Endodermal cell (in vitro differentiated cells): ENCODE measurements around the gene SPINK1. TPM values are rescaled to one million over a fixed set of nuclear protein-coding genes. Genes with fewer than 3 reads are reported as not detected.
"Not testable (repeated sequence)": the region's sequence is repeated elsewhere in the genome, so short reads cannot be mapped to it uniquely, and the experiment has no call there.

Experiments used
- DNase-seq: peaks from one replicate; pipeline ENCODE4 v3.0.0-alpha.2; 2017
- H3K27ac ChIP-seq: 2 replicates; pipeline ENCODE4 v1.5.1; 2013; ENCODE audit warnings: mild to moderate bottlenecking, low read depth, low read length, moderate library complexity
- H3K27me3 ChIP-seq: 2 replicates; pipeline ENCODE4 v1.6.1; 2013; ENCODE audit warnings: mild to moderate bottlenecking, low read length, moderate library complexity; ENCODE audit not compliant: insufficient read depth, control insufficient read depth, poor library complexity, severe bottlenecking
- H3K36me3 ChIP-seq: 2 replicates; pipeline ENCODE4 v1.7.0; 2013; ENCODE audit warnings: mild to moderate bottlenecking, low read length, moderate library complexity; ENCODE audit not compliant: control insufficient read depth, insufficient read depth
- H3K4me1 ChIP-seq: one replicate; pipeline ENCODE4 v1.7.0; 2013; ENCODE audit warnings: low read length; ENCODE audit not compliant: control insufficient read depth, insufficient read depth
- H3K4me3 ChIP-seq: 2 replicates; pipeline ENCODE4 v1.5.1; 2013; ENCODE audit warnings: mild to moderate bottlenecking, low read length, moderate library complexity
- H3K9ac ChIP-seq: 2 replicates; pipeline ENCODE4 v1.6.1; 2013; ENCODE audit warnings: mild to moderate bottlenecking, low read length, moderate library complexity; ENCODE audit not compliant: poor library complexity, severe bottlenecking; ENCODE audit errors: extremely low read depth
- H3K9me3 ChIP-seq: 2 replicates; pipeline ENCODE4 v1.6.1; 2013; ENCODE audit warnings: mild to moderate bottlenecking, low read length, moderate library complexity; ENCODE audit not compliant: control insufficient read depth
- H3K27ac Mint-ChIP-seq: 2 replicates; pipeline ENCODE4 v1.8.0; 2020; ENCODE audit warnings: mixed read lengths
- H3K27me3 Mint-ChIP-seq: 2 replicates; pipeline ENCODE4 v1.8.0; 2021; ENCODE audit warnings: mild to moderate bottlenecking, mixed read lengths; ENCODE audit not compliant: insufficient read depth
- H3K36me3 Mint-ChIP-seq: 2 replicates; pipeline ENCODE4 v1.8.0; 2020; ENCODE audit warnings: low read depth, mixed read lengths
- H3K4me1 Mint-ChIP-seq: 2 replicates; pipeline ENCODE4 v1.8.0; 2020; ENCODE audit warnings: mixed read lengths
- H3K4me3 Mint-ChIP-seq: 2 replicates; pipeline ENCODE4 v1.8.0; 2020; ENCODE audit warnings: mild to moderate bottlenecking, moderate library complexity, mixed read lengths
- H3K9me3 Mint-ChIP-seq: 2 replicates; pipeline ENCODE4 v1.8.0; 2020; ENCODE audit warnings: mild to moderate bottlenecking, mixed read lengths
- CTCF ChIP-seq: fragments of 200-600 bp; sonication (generic); conservative IDR thresholded peaks from 2 replicates; pipeline ENCODE4 v1.5.0; 2021; ENCODE audit warnings: antibody characterized with exemption, mild to moderate bottlenecking
- WGBS, 2 experiments: methylation state at CpG; one replicate each; pipeline versions ENCODE4 v1.1.5 to v1.1.7; 2013; ENCODE audit warnings: missing lambda C conversion rate in 2 of 2, mixed read lengths in 1 of 2; ENCODE audit not compliant: insufficient coverage in 1 of 2, insufficient read length in 1 of 2; 5-methylcytosine and 5-hydroxymethylcytosine counted together
- total RNA-seq, 2 donors: library from RNA; stranded (reverse); fragmentation: NEBNext Ultra II Directional in 1 of 2; extraction: Animal tissue kit (Norgen Biotek cat#: 25700) in 1 of 2; gene quantifications; 2 replicates in 1 of 2; 3 replicates in 1 of 2; pipeline ENCODE4 v1.2.1, GENCODE V29; 2021

SPINK1 gene
- total RNA-seq, 2 donors from 2014 or later, result not detected

GRCh38 chr5:147804334-147804733 lies 27.1 kb downstream of the SPINK1 start:
- TF ChIP-seq CTCF, result no peak
- H3K4me1 Mint-ChIP-seq, result no peaks in the 10 kb centered on the region
- 86 to 92% methylated on average over 3 of the region's 3 CpGs for WGBS, 2 experiments
- no peaks in the 10 kb centered on the region for H3K27me3 Mint-ChIP-seq
- H3K9me3 ChIP-seq, result no peaks in the 10 kb centered on the region
- H3K4me3 Mint-ChIP-seq, result no peak overlapping the region
- H3K4me3 ChIP-seq, result no peak overlapping the region
- H3K27ac Mint-ChIP-seq, result no peak overlapping the region
- no peaks in the 10 kb centered on the region for H3K4me1 ChIP-seq
- H3K27me3 ChIP-seq, result no peaks in the 10 kb centered on the region
- no peaks in the 10 kb centered on the region for H3K9me3 Mint-ChIP-seq
- H3K9ac ChIP-seq, result no peak overlapping the region
- H3K27ac ChIP-seq, result no peak overlapping the region
- H3K36me3 Mint-ChIP-seq, result no peaks in the 10 kb centered on the region
- no peak for DNase-seq
- H3K36me3 ChIP-seq, result no peaks in the 10 kb centered on the region

- Mint-ChIP-seq H3K36me3 (no peaks in the 10 kb centered on the region), H3K27ac (no peak overlapping the region), H3K27me3 (no peaks in the 10 kb centered on the region), H3K4me1 (no peaks in the 10 kb centered on the region), H3K9me3 (no peaks in the 10 kb centered on the region), H3K4me3 (no peak overlapping the region)
- no peak for DNase-seq
- Histone ChIP-seq H3K36me3 (no peaks in the 10 kb centered on the region), H3K27me3 (no peaks in the 10 kb centered on the region), H3K27ac (no peak overlapping the region), H3K4me3 (no peak overlapping the region), H3K4me1 (no peaks in the 10 kb centered on the region), H3K9ac (no peak overlapping the region), H3K9me3 (no peaks in the 10 kb centered on the region)
- TF ChIP-seq CTCF, result no peak
- 71% methylated on average over 1 of the region's 1 CpG; no CpG with 5 or more reads in 1 of the 2 experiments for WGBS, 2 experiments
These were observed 27.5 kb downstream of the SPINK1 start for GRCh38 chr5:147803926-147804325.

GRCh38 chr5:147803161-147803560 lies 28.3 kb downstream of the SPINK1 start:
- H3K27me3 Mint-ChIP-seq, H3K9me3 ChIP-seq, H3K4me1 Mint-ChIP-seq, H3K4me3 Mint-ChIP-seq, DNase-seq, H3K4me3 ChIP-seq, H3K36me3 ChIP-seq, H3K27me3 ChIP-seq, H3K27ac ChIP-seq, H3K36me3 Mint-ChIP-seq, H3K9ac ChIP-seq, H3K27ac Mint-ChIP-seq, H3K4me1 ChIP-seq, H3K9me3 Mint-ChIP-seq: not testable (repeated sequence)
- 84 to 92% methylated on average over 2 to 3 of the region's 3 CpGs for WGBS, 2 experiments

GRCh38 chr5:147801461-147801860 lies 30.0 kb downstream of the SPINK1 start:
- Histone ChIP-seq H3K27me3 (no peaks in the 10 kb centered on the region), H3K9ac (no peak overlapping the region), H3K9me3 (no peaks in the 10 kb centered on the region), H3K36me3 (no peaks in the 10 kb centered on the region), H3K4me1 (no peaks in the 10 kb centered on the region), H3K4me3 (no peak overlapping the region), H3K27ac (no peak overlapping the region)
- no peak overlapping the region for H3K27ac Mint-ChIP-seq
- no peaks in the 10 kb centered on the region for H3K27me3 Mint-ChIP-seq
- no peaks in the 10 kb centered on the region for H3K4me1 Mint-ChIP-seq
- 67 to 100% methylated on average over 1 of the region's 1 CpG for WGBS, 2 experiments
- H3K9me3 Mint-ChIP-seq, result no peaks in the 10 kb centered on the region
- no peak for TF ChIP-seq CTCF
- no peak overlapping the region for H3K4me3 Mint-ChIP-seq
- H3K36me3 Mint-ChIP-seq, result no peaks in the 10 kb centered on the region
- DNase-seq, result no peak
